ENCODE results near the gene TACSTD2.
"Not testable (repeated sequence)": the region's sequence is repeated elsewhere in the genome, so short reads cannot be mapped to it uniquely, and the experiment has no call there.

The TACSTD2 gene

GRCh38 chr1:58555393-58555792 lies 21.7 kb downstream of the TACSTD2 start:
- no peak for DNase-seq

GRCh38 chr1:58551186-58552140 lies 25.6 kb downstream of the TACSTD2 start:
- DNase-seq = no peak

GRCh38 chr1:58549291-58549690 lies 27.8 kb downstream of the TACSTD2 start:
- not testable (repeated sequence) for DNase-seq

- DNase-seq = no peak
Observed at GRCh38 chr1:58548371-58548770, 28.7 kb downstream of the TACSTD2 start.

- DNase-seq = peak; percentile 96
Observed at GRCh38 chr1:58546520-58547308, 30.3 kb downstream of the TACSTD2 start, which contains the start of gene OMA1. TSS of gene OMA1 (minus strand) at chr1:58546726. CDS start at chr1:58539294, 7,432 bp downstream.

- peak; percentile 72 for DNase-seq
Observed at GRCh38 chr1:58545591-58546519, 31.2 kb downstream of the TACSTD2 start.

- DNase-seq = no peak
Observed at GRCh38 chr1:58543260-58543659, 33.8 kb downstream of the TACSTD2 start.

- DNase-seq = no peak
Observed at GRCh38 chr1:58539553-58539952, 37.5 kb downstream of the TACSTD2 start.

- no peak for DNase-seq
Observed at GRCh38 chr1:58538821-58539220, 38.2 kb downstream of the TACSTD2 start.

- DNase-seq = not testable (repeated sequence)
Observed at GRCh38 chr1:58531842-58532241, 45.2 kb downstream of the TACSTD2 start.

GRCh38 chr1:58529284-58529683 lies 47.8 kb downstream of the TACSTD2 start:
- no peak for DNase-seq

GRCh38 chr1:58528518-58528917 lies 48.5 kb downstream of the TACSTD2 start:
- DNase-seq = no peak
